ENCODE measurements around the gene DNAH14.
"Not testable (repeated sequence)": the region's sequence is repeated elsewhere in the genome, so short reads cannot be mapped to it uniquely, and the experiment has no call there.

Gene DNAH14

GRCh38 chr1:225355863-225356262 lies 426.4 kb downstream of the DNAH14 start:
- DNase-seq = no peak

GRCh38 chr1:225360119-225360518 lies 430.6 kb downstream of the DNAH14 start:
- no peak for DNase-seq

- DNase-seq = no peak
Observed at GRCh38 chr1:225361176-225361575, 431.7 kb downstream of the DNAH14 start.

GRCh38 chr1:225362805-225363204 lies 433.3 kb downstream of the DNAH14 start:
- DNase-seq = no peak

GRCh38 chr1:225364439-225364838 lies 435.0 kb downstream of the DNAH14 start:
- no peak for DNase-seq

- DNase-seq = no peak
Observed at GRCh38 chr1:225366018-225366417, 436.5 kb downstream of the DNAH14 start.

GRCh38 chr1:225366552-225366951 lies 437.1 kb downstream of the DNAH14 start:
- DNase-seq = no peak

- no peak for DNase-seq
Observed at GRCh38 chr1:225368036-225368552, 438.6 kb downstream of the DNAH14 start.

- no peak for DNase-seq
Observed at GRCh38 chr1:225371366-225372010, 442.0 kb downstream of the DNAH14 start.

GRCh38 chr1:225373155-225373554 lies 443.7 kb downstream of the DNAH14 start:
- no peak for DNase-seq

- DNase-seq = no peak
Observed at GRCh38 chr1:225374996-225375395, 445.5 kb downstream of the DNAH14 start.

GRCh38 chr1:225378880-225379279 lies 449.4 kb downstream of the DNAH14 start:
- DNase-seq = peak; percentile 97

GRCh38 chr1:225380691-225381090 lies 451.2 kb downstream of the DNAH14 start:
- no peak for DNase-seq

GRCh38 chr1:225386860-225387259 lies 457.4 kb downstream of the DNAH14 start:
- DNase-seq = not testable (repeated sequence)

GRCh38 chr1:225388372-225388771 lies 458.9 kb downstream of the DNAH14 start:
- peak; percentile 54 for DNase-seq

GRCh38 chr1:225389843-225390242 lies 460.4 kb downstream of the DNAH14 start:
- DNase-seq = no peak

GRCh38 chr1:225396357-225396756 lies 466.9 kb downstream of the DNAH14 start:
- DNase-seq = no peak

- no peak for DNase-seq
Observed at GRCh38 chr1:225400968-225401367, 471.5 kb downstream of the DNAH14 start.

GRCh38 chr1:225406976-225407725 lies 477.7 kb downstream of the DNAH14 start:
- no peak for DNase-seq

GRCh38 chr1:225407755-225408154 lies 478.3 kb downstream of the DNAH14 start:
- no peak for DNase-seq

- DNase-seq = no peak
Observed at GRCh38 chr1:225408249-225408648, 478.8 kb downstream of the DNAH14 start.

GRCh38 chr1:225409051-225409450 lies 479.6 kb downstream of the DNAH14 start:
- DNase-seq = no peak

GRCh38 chr1:225410036-225410435 lies 480.6 kb downstream of the DNAH14 start:
- DNase-seq = no peak

- DNase-seq = no peak
Observed at GRCh38 chr1:225412321-225412720, 482.8 kb downstream of the DNAH14 start.

Data from fibroblast of upper back skin (primary cell).